Duodenal mucosa (tissue), 2 donors: ENCODE data around the gene OR8K5.
"Not testable (repeated sequence)": the region's sequence is repeated elsewhere in the genome, so short reads cannot be mapped to it uniquely, and the experiment has no call there.

Experiments
- H3K27ac ChIP-seq: one replicate; pipeline ENCODE4 v1.7.0; 2013; ENCODE audit warnings: low read depth, low read length
- H3K27me3 ChIP-seq, 2 donors: one replicate each; pipeline ENCODE4 v1.7.0; 2013; ENCODE audit warnings: low read length in 2 of 2, control low read depth in 1 of 2; ENCODE audit not compliant: insufficient read depth in 2 of 2, control insufficient read depth in 1 of 2
- H3K36me3 ChIP-seq, 2 donors: one replicate each; pipeline ENCODE4 v1.7.0; 2013; ENCODE audit warnings: low read length in 2 of 2, control low read depth in 1 of 2; ENCODE audit not compliant: insufficient read depth in 2 of 2, control insufficient read depth in 1 of 2
- H3K4me1 ChIP-seq, 2 donors: one replicate each; pipeline ENCODE4 v1.7.0; 2013; ENCODE audit warnings: low read length in 2 of 2, control low read depth in 1 of 2; ENCODE audit not compliant: insufficient read depth in 2 of 2, control insufficient read depth in 1 of 2
- H3K4me3 ChIP-seq, 2 donors: one replicate each; pipeline ENCODE4 v1.7.0; 2013; ENCODE audit warnings: low read length in 2 of 2, low read depth in 1 of 2
- H3K9ac ChIP-seq, 2 donors: one replicate each; pipeline ENCODE4 v1.7.0; 2013; ENCODE audit warnings: low read length in 2 of 2, low read depth in 1 of 2
- H3K9me3 ChIP-seq, 2 donors: one replicate each; pipeline ENCODE4 v1.7.0; 2013; ENCODE audit warnings: low read length in 2 of 2, control low read depth in 1 of 2; ENCODE audit not compliant: control insufficient read depth in 1 of 2

Gene OR8K5

DNA sequence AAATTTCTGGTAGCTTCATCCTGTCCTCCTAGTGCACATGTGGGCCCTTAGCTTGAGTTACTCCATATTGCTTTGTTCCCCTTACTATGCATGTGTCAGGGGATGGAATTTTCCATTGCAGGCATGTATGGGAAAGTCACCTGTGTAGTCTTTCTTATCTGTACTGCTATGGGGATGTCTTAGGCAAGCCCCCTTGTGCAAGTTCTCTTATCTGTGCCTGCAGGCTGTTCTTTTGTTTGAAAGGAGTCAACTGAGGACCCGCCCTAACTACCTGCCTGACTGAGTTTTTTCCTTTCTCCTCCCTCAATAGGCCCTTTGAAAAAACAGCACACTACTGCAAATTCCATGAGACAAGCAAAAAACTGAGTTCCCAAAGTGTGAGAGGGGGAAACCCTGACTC is 8.7 kb downstream of the OR8K5 start:
- H3K36me3 ChIP-seq, result no peaks in the 10 kb centered on the region
- H3K4me1 ChIP-seq, result no peaks in the 10 kb centered on the region
- H3K9ac ChIP-seq, result no peak overlapping the region
- H3K9me3 ChIP-seq, result peaks cover 21 to 37% of the 10 kb centered on the region in 2 donors
- no peak overlapping the region for H3K4me3 ChIP-seq
- no peak overlapping the region for H3K27ac ChIP-seq
- no peaks in the 10 kb centered on the region for H3K27me3 ChIP-seq

DNA sequence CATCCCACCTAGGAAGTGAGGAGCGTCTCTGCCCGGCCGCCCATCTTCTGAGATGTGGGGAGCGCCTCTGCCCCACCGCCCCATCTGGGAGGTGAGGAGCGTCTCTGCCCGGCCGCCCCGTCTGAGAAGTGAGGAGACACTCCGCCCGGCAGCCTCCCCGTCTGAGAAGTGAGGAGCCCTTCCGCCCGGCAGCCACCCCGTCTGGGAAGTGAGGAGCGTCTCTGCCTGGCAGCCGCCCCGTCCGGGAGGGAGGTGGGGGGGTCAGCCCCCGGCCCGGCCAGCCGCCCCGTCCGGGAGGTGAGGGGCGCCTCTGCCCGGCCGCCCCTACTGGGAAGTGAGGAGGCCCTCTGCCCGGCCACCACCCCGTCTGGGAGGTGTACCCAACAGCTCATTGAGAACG is 16.4 kb downstream of the OR8K5 start:
- not testable (repeated sequence) for H3K36me3 ChIP-seq, H3K27ac ChIP-seq, H3K4me3 ChIP-seq, H3K4me1 ChIP-seq, H3K9ac ChIP-seq, H3K27me3 ChIP-seq
- H3K9me3 ChIP-seq, result peaks cover 3 to 20% of the 10 kb centered on the region in 2 donors

DNA sequence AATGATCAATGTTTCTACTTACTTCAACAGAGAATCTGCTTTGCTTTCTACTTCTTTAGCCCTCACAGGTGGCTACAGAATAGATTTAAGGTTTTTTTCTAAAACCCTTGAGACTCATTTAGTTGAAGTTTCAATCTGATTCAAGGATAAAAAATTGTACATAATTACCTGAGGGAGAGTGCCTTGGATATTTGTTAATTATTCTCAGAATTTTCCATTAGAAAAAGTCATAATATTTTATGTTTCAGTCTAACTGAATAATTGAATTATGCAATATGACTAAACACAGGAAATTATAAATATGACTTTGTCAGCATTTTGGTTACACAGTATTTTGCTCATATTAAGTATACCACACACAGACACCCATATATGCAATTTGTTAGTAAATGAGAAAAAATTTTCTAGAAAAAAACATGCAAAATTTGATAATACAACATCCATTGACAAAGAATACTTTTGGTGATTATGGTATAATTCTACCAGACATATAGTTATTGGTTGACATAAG is 19.9 kb downstream of the OR8K5 start, which contains the start of gene OR8J3:
Gene OR8J3, minus strand, starts transcription at position 51 of the 511 bp plus-strand sequence. CDS start 2,483 bp downstream, outside the sequence.
- H3K27me3 ChIP-seq, result no peaks in the 10 kb centered on the region
- H3K36me3 ChIP-seq, result no peaks in the 10 kb centered on the region
- no peak within 1 kb of the TSS for H3K27ac ChIP-seq
- no peaks in the 10 kb centered on the region for H3K4me1 ChIP-seq
- H3K9me3 ChIP-seq, result peaks cover 3 to 10% of the 10 kb centered on the region in 2 donors
- H3K9ac ChIP-seq, result no peak within 1 kb of the TSS
- no peak within 1 kb of the TSS for H3K4me3 ChIP-seq

DNA sequence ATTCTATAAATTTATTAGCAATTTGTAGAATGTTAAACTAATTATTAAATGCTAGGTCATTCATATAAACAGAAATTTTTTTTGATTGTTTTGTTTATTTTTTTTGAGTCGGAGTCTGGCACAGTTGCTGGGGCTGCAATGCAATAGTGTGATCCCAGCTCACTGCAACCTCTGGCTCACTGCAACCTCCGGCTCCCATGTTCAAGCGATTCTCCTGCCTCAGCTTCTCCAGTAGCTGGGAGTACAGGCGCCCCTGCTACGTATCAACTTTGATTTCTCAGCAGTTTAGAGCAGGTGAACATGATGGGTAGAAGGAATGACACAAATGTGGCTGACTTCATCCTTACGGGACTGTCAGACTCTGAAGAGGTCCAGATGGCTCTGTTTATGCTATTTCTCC is 38.0 kb downstream of the OR8K5 start, which contains the start of gene OR8H3:
Gene OR8H3, plus strand, starts transcription at position 301 of the 400 bp plus-strand sequence. Its CDS starts 0 bp downstream, at position 301.
- no peaks in the 10 kb centered on the region for H3K36me3 ChIP-seq
- H3K9ac ChIP-seq, result no peak within 1 kb of the TSS
- H3K9me3 ChIP-seq, result peaks cover 4 to 9% of the 10 kb centered on the region in 2 donors
- H3K27ac ChIP-seq, result no peak within 1 kb of the TSS
- H3K27me3 ChIP-seq, result no peaks in the 10 kb centered on the region
- no peak within 1 kb of the TSS for H3K4me3 ChIP-seq
- H3K4me1 ChIP-seq, result no peaks in the 10 kb centered on the region
